Measurements from ENCODE around the gene TMEM235.

GRCh38 chr17:78252701-78253635 lies 21.5 kb downstream of the TMEM235 start:
- TF ChIP-seq, protein P1, sequence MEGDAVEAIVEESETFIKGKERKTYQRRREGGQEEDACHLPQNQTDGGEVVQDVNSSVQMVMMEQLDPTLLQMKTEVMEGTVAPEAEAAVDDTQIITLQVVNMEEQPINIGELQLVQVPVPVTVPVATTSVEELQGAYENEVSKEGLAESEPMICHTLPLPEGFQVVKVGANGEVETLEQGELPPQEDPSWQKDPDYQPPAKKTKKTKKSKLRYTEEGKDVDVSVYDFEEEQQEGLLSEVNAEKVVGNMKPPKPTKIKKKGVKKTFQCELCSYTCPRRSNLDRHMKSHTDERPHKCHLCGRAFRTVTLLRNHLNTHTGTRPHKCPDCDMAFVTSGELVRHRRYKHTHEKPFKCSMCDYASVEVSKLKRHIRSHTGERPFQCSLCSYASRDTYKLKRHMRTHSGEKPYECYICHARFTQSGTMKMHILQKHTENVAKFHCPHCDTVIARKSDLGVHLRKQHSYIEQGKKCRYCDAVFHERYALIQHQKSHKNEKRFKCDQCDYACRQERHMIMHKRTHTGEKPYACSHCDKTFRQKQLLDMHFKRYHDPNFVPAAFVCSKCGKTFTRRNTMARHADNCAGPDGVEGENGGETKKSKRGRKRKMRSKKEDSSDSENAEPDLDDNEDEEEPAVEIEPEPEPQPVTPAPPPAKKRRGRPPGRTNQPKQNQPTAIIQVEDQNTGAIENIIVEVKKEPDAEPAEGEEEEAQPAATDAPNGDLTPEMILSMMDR (IDR thresholded peaks at IDR 0.05), result no peak
- TF ChIP-seq EZH2 (IDR thresholded peaks at IDR 0.05), result no peak

Measured in neural progenitor cell (in vitro differentiated cells).